HepG2 (cell line): ENCODE results near the gene ORC3. TPM values are rescaled to one million over a fixed set of nuclear protein-coding genes. Genes with fewer than 3 reads are reported as not detected.

Source experiments
- ATAC-seq: fragments of 200-7000 bp; cut with Tn5 transposase; 3 replicates; pipeline ENCODE4 v1.9.1; 2020; ENCODE audit warnings: mild to moderate bottlenecking, moderate library complexity
- Bru-seq: library from RNA; stranded (reverse); fragments of 400-500 nt; gene quantifications from one replicate; lab custom pipeline; 2021; lab: Mats Ljungman, UMichigan
- BruChase-seq, 2 experiments: library from RNA; stranded (reverse); fragments of 400-500 nt; gene quantifications; one replicate each; lab custom pipeline; 2021; lab: Mats Ljungman, UMichigan
- BruUV-seq: library from RNA; stranded (reverse); fragments of 400-500 nt; replicated peaks from 2 replicates; lab custom pipeline; 2021; lab: Mats Ljungman, UMichigan
- CTCF ChIA-PET: fragments of 300-600 bp; formaldehyde crosslinking; extraction: SDS; loops from one replicate; lab custom pipeline; 2021; ENCODE audit warnings: low total read pairs, inconsistent platforms, low intra/inter-chr PET ratio; lab: Yijun Ruan, JAX
- POLR2A ChIA-PET: fragments of 350-600 bp; sonication (Branson Sonifier 250); formaldehyde crosslinking; loops from one replicate; lab custom pipeline; 2020; ENCODE audit warnings: antibody characterized with exemption, inconsistent platforms; lab: Yijun Ruan, JAX
- DNase-seq: peaks from one replicate; pipeline ENCODE4 v3.0.0-alpha.2; 2015; ENCODE audit warnings: low spot score
- FAIRE-seq: peaks from 3 replicates; lab custom pipeline; 2011; peaks lifted over from hg19 to GRCh38; lab: Jason Lieb, UNC
- H2AFZ ChIP-seq: one replicate; pipeline ENCODE4 v1.6.1; 2011; ENCODE audit warnings: low read length, inconsistent platforms
- H3K27ac ChIP-seq: fragments of 300-600 bp; 3 replicates; pipeline ENCODE4 v1.8.0; 2011; ENCODE audit warnings: mixed run types, mild to moderate bottlenecking, mixed read lengths, low read length, inconsistent platforms; ENCODE audit not compliant: insufficient read depth; ENCODE audit errors: extremely low read length
- H3K27me3 ChIP-seq, 2 experiments: fragments of 200-600 bp in 1 of 2; 2 replicates in 1 of 2; 3 replicates in 1 of 2; pipeline versions ENCODE4 v1.6.0 to v1.8.0; 2011; ENCODE audit warnings: low read length in 2 of 2, mild to moderate bottlenecking in 2 of 2, moderate library complexity in 2 of 2, inconsistent platforms in 1 of 2; ENCODE audit not compliant: insufficient read depth in 2 of 2, control insufficient read depth in 1 of 2
- H3K36me3 ChIP-seq, 2 experiments: fragments of 200-600 bp in 1 of 2; replicated peaks in 1 of 2; 2 replicates in 1 of 2; 3 replicates in 1 of 2; pipeline versions ENCODE4 v1.5.1 to v1.8.0; 2011; ENCODE audit warnings: low read length in 2 of 2, inconsistent platforms in 1 of 2; ENCODE audit not compliant: insufficient read depth in 2 of 2, control insufficient read depth in 1 of 2
- H3K4me1 ChIP-seq: 2 replicates; pipeline ENCODE4 v1.5.1; 2012; ENCODE audit warnings: low read length, inconsistent platforms; ENCODE audit not compliant: insufficient read depth
- H3K4me2 ChIP-seq: 2 replicates; pipeline ENCODE4 v1.6.0; 2011; ENCODE audit warnings: low read depth, low read length, inconsistent platforms
- H3K4me3 ChIP-seq, 3 experiments: fragments of 200-600 bp in 1 of 3; sonication (generic), shearing (Covaris generic) in 1 of 3; replicated peaks in 1 of 3; 2 replicates each; pipeline ENCODE4 v1.5.1; 2011 to 2016; ENCODE audit warnings: low read length in 3 of 3, inconsistent platforms in 2 of 3, low read depth in 2 of 3, mild to moderate bottlenecking in 2 of 3, control low read depth in 1 of 3, mixed read lengths in 1 of 3; ENCODE audit not compliant: insufficient read depth in 1 of 3
- H3K79me2 ChIP-seq: one replicate; pipeline ENCODE4 v1.6.1; 2011; ENCODE audit warnings: low read length, inconsistent platforms; ENCODE audit not compliant: insufficient read depth
- H3K9ac ChIP-seq: 2 replicates; pipeline ENCODE4 v1.6.0; 2011; ENCODE audit warnings: mild to moderate bottlenecking, low read depth, low read length, inconsistent platforms; ENCODE audit not compliant: insufficient read depth
- H3K9me3 ChIP-seq: 2 replicates; pipeline ENCODE4 v1.5.1; 2012; ENCODE audit warnings: mild to moderate bottlenecking, low read length
- H4K20me1 ChIP-seq: 2 replicates; pipeline ENCODE4 v1.6.0; 2011; ENCODE audit warnings: inconsistent platforms, mild to moderate bottlenecking, low read length, moderate library complexity; ENCODE audit not compliant: insufficient read depth
- ATAD3A ChIP-seq: sonication (generic); formaldehyde crosslinking; IDR thresholded peaks from 2 replicates; pipeline ENCODE4 v1.4.0; 2020; ENCODE audit warnings: missing genetic modification reagents
- CREB1 ChIP-seq, 2 experiments: fragments of 450-650 bp in 1 of 2; IDR thresholded peaks; 2 replicates each; pipeline ENCODE4 v1.6.1; 2016 to 2017; ENCODE audit warnings: control low read depth in 1 of 2, mild to moderate bottlenecking in 1 of 2, missing compliant biosample characterization in 1 of 2, missing genetic modification characterization in 1 of 2
- DNMT3B ChIP-seq: conservative IDR thresholded peaks from 2 replicates; pipeline ENCODE4 v1.6.1; 2016; ENCODE audit warnings: missing biosample characterization, control low read depth
- GTF2F1 ChIP-seq: fragments of 150-350 bp; IDR thresholded peaks from 2 replicates; pipeline ENCODE4 v1.6.1; 2014; ENCODE audit warnings: low read length
- HNRNPUL1 ChIP-seq: fragments of 200-400 bp; formaldehyde crosslinking; IDR thresholded peaks from 2 replicates; pipeline ENCODE4 v1.6.1; 2017; ENCODE audit warnings: low read depth, mild to moderate bottlenecking, low read length, moderate library complexity
- MXD4 ChIP-seq: IDR thresholded peaks from 2 replicates; pipeline ENCODE4 v1.6.1; 2016; ENCODE audit warnings: mild to moderate bottlenecking, missing biosample characterization, missing genetic modification reagents
- YEATS2 ChIP-seq: sonication (generic); formaldehyde crosslinking; IDR thresholded peaks from 2 replicates; pipeline ENCODE4 v1.4.0; 2020; ENCODE audit warnings: missing genetic modification reagents, borderline replicate concordance
- ZNF24 ChIP-seq: fragments of 450-650 bp; IDR thresholded peaks from 2 replicates; pipeline ENCODE4 v1.6.1; 2017; ENCODE audit warnings: antibody characterized with exemption, mild to moderate bottlenecking
- ZNF574 ChIP-seq: sonication (generic); formaldehyde crosslinking; IDR thresholded peaks from 2 replicates; pipeline ENCODE4 v1.4.0; 2020; ENCODE audit warnings: missing genetic modification reagents
- ZSCAN22 ChIP-seq: sonication (generic); formaldehyde crosslinking; IDR thresholded peaks from 2 replicates; pipeline ENCODE4 v1.4.0; 2020; ENCODE audit warnings: mild to moderate bottlenecking, missing genetic modification reagents
- WGBS: methylation state at CpG from one replicate; pipeline ENCODE4 v1.1.6; 2017; ENCODE audit warnings: low lambda C conversion rate; 5-methylcytosine and 5-hydroxymethylcytosine counted together
- in situ Hi-C: cut with HindIII; loops from 2 replicates; pipeline ENCODE4 v1.10.0; 2017; ENCODE audit warnings: low pct_unique_long_range_greater_than_20kb; ENCODE audit not compliant: extremely low pct_ligation_motif_present
- intact Hi-C: fragments of 100-400 bp; cut with micrococcal nuclease; formaldehyde crosslinking; loops from one replicate; pipeline ENCODE4 v1.10.0; 2022; ENCODE audit not compliant: unreplicated experiment
- long read RNA-seq, 2 experiments: library from RNA in 1 of 2; library from polyadenylated mRNA in 1 of 2; stranded (forward) in 1 of 2; unstranded in 1 of 2; transcript quantifications; one replicate each; pipeline ENCODE4 v2.0.0, GENCODE V29; 2019 to 2022
- polyA minus RNA-seq, 3 experiments: library from RNA; depleted of rRNA, polyadenylated mRNA; stranded (reverse); fragments of >200 nt; gene quantifications; 2 replicates each; pipeline ENCODE4 v1.2.3, GENCODE V29; 2011; ENCODE audit warnings: low replicate concordance in 1 of 3
- polyA plus RNA-seq, 8 experiments: library from polyadenylated mRNA; depleted of rRNA in 3 of 8; stranded (reverse) in 7 of 8; unstranded in 1 of 8; fragments of >200 nt; fragmentation: Illumina TruSeq in 4 of 8; extraction: Trizol in 4 of 8; gene quantifications; 2 replicates each; pipeline versions ENCODE4 v1.2.1 to v1.2.3, GENCODE V29; 2011 to 2016; ENCODE audit warnings: low read depth in 4 of 8, missing spikeins in 1 of 8, mixed read lengths in 1 of 8; ENCODE audit not compliant: insufficient read depth in 1 of 8
- total RNA-seq, 5 experiments: library from RNA; depleted of rRNA; stranded (reverse); fragments of >200 nt; fragmentation: Illumina TruSeq; extraction: Trizol; gene quantifications; 2 replicates each; pipeline ENCODE4 v1.2.3, GENCODE V29; 2016; ENCODE audit warnings: low read depth in 1 of 5
- TF ChIP-seq, protein P1 (sequence below): sonication (generic); formaldehyde crosslinking; IDR thresholded peaks from 2 replicates; pipeline ENCODE4 v1.9.0; 2021; ENCODE audit warnings: missing genetic modification reagents, mild to moderate bottlenecking, borderline replicate concordance
- TF ChIP-seq, protein P2 (sequence below): sonication (generic); formaldehyde crosslinking; IDR thresholded peaks from 2 replicates; pipeline ENCODE4 v1.8.0; 2023; ENCODE audit warnings: mild to moderate bottlenecking, missing genetic modification reagents

Gene ORC3
- total RNA-seq (2016; rRNA removed; fragmentation: Illumina TruSeq; extraction: Trizol) (43.5 and 56.0 TPM in 2 replicates), polyA plus RNA-seq (2011; rRNA removed) (14.4 and 21.8 TPM in 2 replicates), polyA minus RNA-seq (2011; rRNA and poly(A)+ RNA removed; ENCODE audit: low replicate concordance) (9.6 and 17.7 TPM in 2 replicates), Bru-seq, nascent RNA (percentile 66 among the genes with signal in this experiment), BruChase-seq, experiment 1, labeled RNA remaining after a 6-hour chase (percentile 56 among the genes with signal in this experiment), BruChase-seq, experiment 2, labeled RNA remaining after a 2-hour chase (percentile 62 among the genes with signal in this experiment)
- total RNA-seq (2016; cell fraction: cytosol; rRNA removed; fragmentation: Illumina TruSeq; extraction: Trizol; ENCODE audit: low read depth): 14.4 and 15.3 TPM in 2 replicates
- 43.0 and 58.6 TPM in 2 replicates for total RNA-seq (2016; cell fraction: insoluble cytoplasmic fraction; rRNA removed; fragmentation: Illumina TruSeq; extraction: Trizol)
- total RNA-seq (2016; cell fraction: membrane; rRNA removed; fragmentation: Illumina TruSeq; extraction: Trizol): 26.8 and 30.0 TPM in 2 replicates
- 46.7 and 53.3 TPM in 2 replicates for total RNA-seq (2016; cell fraction: nucleus; rRNA removed; fragmentation: Illumina TruSeq; extraction: Trizol)
- 8.2 and 10.9 TPM in 2 replicates for polyA plus RNA-seq (2011; cell fraction: cytosol; rRNA removed)
- 11.9 and 14.1 TPM in 2 replicates for polyA plus RNA-seq (2011; cell fraction: nucleus; rRNA removed)
- polyA plus RNA-seq (2012): 8.8 and 16.2 TPM in 2 replicates
- 10.6 and 10.7 TPM in 2 replicates for polyA plus RNA-seq (2016; cell fraction: cytosol; fragmentation: Illumina TruSeq; extraction: Trizol; ENCODE audit: low read depth)
- polyA plus RNA-seq (2016; cell fraction: insoluble cytoplasmic fraction; fragmentation: Illumina TruSeq; extraction: Trizol; ENCODE audit: low read depth): 54.2 and 57.0 TPM in 2 replicates
- polyA plus RNA-seq (2016; cell fraction: membrane; fragmentation: Illumina TruSeq; extraction: Trizol; ENCODE audit: low read depth): 15.8 and 20.8 TPM in 2 replicates
- polyA plus RNA-seq (2016; cell fraction: nucleus; fragmentation: Illumina TruSeq; extraction: Trizol; ENCODE audit: insufficient read depth, low read depth): 41.2 and 46.6 TPM in 2 replicates
- 7.4 and 9.8 TPM in 2 replicates for polyA minus RNA-seq (2011; cell fraction: cytosol; rRNA and poly(A)+ RNA removed)
- polyA minus RNA-seq (2011; cell fraction: nucleus; rRNA and poly(A)+ RNA removed): 39.0 TPM in 2 replicates
- long read RNA-seq, experiment 1, transcript ORC3-201 (20 exons, 2,501 nt): major isoform, 10 of 42 reads
- long read RNA-seq, experiment 1, partial matches to known transcripts: 11 of 42 reads
- long read RNA-seq, experiment 1, other reads (novel, unspliced or antisense): 15 of 42 reads
- long read RNA-seq, experiment 2, partial matches to known transcripts: 15 of 28 reads
- long read RNA-seq, experiment 2, other reads (novel, unspliced or antisense): 9 of 28 reads

GRCh38 chr6:87589693-87590416 lies at the start of gene ORC3, which contains the start of gene RARS2:
Gene ORC3 (plus strand): TSS chr6:87590135. CDS start chr6:87590169, 34 bp downstream.
Gene RARS2 (minus strand): TSS chr6:87589987. CDS start chr6:87589957, 30 bp downstream.
- peak within 1 kb of the TSS; percentile 80 for H3K27ac ChIP-seq
- H3K9ac ChIP-seq: peak within 1 kb of the TSS; percentile 89
- 0% methylated on average over 7 of the region's 49 CpGs for WGBS
- DNase-seq: peak; percentile 93
- CTCF ChIA-PET: no interaction called here
- H3K9me3 ChIP-seq: no peaks in the 10 kb centered on the region
- intact Hi-C loops (loop anchor here (2.0 to 5.0 kb wide), 3 partner anchors 82 to 207 kb away; no protein-coding TSS in a partner anchor), in situ Hi-C loops (no loop called here)
- H3K36me3 ChIP-seq: peaks cover 3 to 4% of the 10 kb centered on the region in 2 experiments; a peak in 2 of 5 replicates
- H3K79me2 ChIP-seq: peaks cover 82% of the 10 kb centered on the region
- H2AFZ ChIP-seq: peak within 1 kb of the TSS; percentile 13
- peak; percentile 61 for FAIRE-seq
- no peaks in the 10 kb centered on the region; a peak in 1 of 5 replicates for H3K27me3 ChIP-seq
- H4K20me1 ChIP-seq: 0 out of 2 replicates have a peak, but pooled peaks cover 7% of the 10 kb centered on the region
- peaks cover 60% of the 10 kb centered on the region for H3K4me1 ChIP-seq
- peak; percentile 99 for ATAC-seq
- POLR2A ChIA-PET: interaction anchor here (0.8 to 1.9 kb wide), 9 partner anchors 16 to 209 kb away, joined by 3 to 8 read pairs (median 4); partner anchors contain the start of gene AKIRIN2
- BruUV-seq: no TSS peak
- peak within 1 kb of the TSS; percentile 90 to 98 (median 95) for H3K4me3 ChIP-seq
- peak within 1 kb of the TSS; percentile 87 for H3K4me2 ChIP-seq
- TF ChIP-seq GTF2F1 (no peak), DNMT3B (CRISPR knock-in tag) (no peak), MXD4 (peak; percentile 96), CREB1 (IDR thresholded peaks at IDR 0.05) (peak; percentile 66), CREB1 (CRISPR knock-in tag; IDR thresholded peaks at IDR 0.05) (peak; percentile 90), HNRNPUL1 (no peak), ZNF574 (CRISPR knock-in tag) (peak; percentile 93), ZSCAN22 (CRISPR knock-in tag) (no peak), ZNF24 (no peak), YEATS2 (peak; percentile 95), ATAD3A (CRISPR knock-in tag) (no peak)
- TF ChIP-seq, protein P1, sequence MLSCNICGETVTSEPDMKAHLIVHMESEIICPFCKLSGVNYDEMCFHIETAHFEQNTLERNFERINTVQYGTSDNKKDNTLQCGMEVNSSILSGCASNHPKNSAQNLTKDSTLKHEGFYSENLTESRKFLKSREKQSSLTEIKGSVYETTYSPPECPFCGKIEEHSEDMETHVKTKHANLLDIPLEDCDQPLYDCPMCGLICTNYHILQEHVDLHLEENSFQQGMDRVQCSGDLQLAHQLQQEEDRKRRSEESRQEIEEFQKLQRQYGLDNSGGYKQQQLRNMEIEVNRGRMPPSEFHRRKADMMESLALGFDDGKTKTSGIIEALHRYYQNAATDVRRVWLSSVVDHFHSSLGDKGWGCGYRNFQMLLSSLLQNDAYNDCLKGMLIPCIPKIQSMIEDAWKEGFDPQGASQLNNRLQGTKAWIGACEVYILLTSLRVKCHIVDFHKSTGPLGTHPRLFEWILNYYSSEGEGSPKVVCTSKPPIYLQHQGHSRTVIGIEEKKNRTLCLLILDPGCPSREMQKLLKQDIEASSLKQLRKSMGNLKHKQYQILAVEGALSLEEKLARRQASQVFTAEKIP: no peak
- TF ChIP-seq, protein P2, sequence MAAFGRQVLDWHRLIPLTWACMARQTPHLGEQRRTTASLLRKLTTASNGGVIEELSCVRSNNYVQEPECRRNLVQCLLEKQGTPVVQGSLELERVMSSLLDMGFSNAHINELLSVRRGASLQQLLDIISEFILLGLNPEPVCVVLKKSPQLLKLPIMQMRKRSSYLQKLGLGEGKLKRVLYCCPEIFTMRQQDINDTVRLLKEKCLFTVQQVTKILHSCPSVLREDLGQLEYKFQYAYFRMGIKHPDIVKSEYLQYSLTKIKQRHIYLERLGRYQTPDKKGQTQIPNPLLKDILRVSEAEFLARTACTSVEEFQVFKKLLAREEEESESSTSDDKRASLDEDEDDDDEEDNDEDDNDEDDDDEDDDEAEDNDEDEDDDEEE (CRISPR knock-in tag): no peak
